ENCODE measurements around the gene MSRB1. TPM values are rescaled to one million over a fixed set of nuclear protein-coding genes. Genes with fewer than 3 reads are reported as not detected.

MSRB1 gene
- total RNA-seq, 1 donor from 2014 or later = 16.6 TPM

- intact Hi-C loops (cut with micrococcal nuclease) = no loop called here
- no peak for TF ChIP-seq CTCF (IDR thresholded peaks at IDR 0.05)
- Mint-ChIP-seq H3K4me1 (no peaks in the 10 kb centered on the region), H3K27ac (no peak overlapping the region), H3K36me3 (ENCODE audit: low read depth) (no peaks in the 10 kb centered on the region), H3K9me3 (no peaks in the 10 kb centered on the region), H3K27me3 (peaks cover 12% of the 10 kb centered on the region), H3K4me3 (no peak overlapping the region)
- ChIA-PET POLR2A (no interaction called here), CTCF (no interaction called here)
- DNase-seq = no peak
- ATAC-seq (ENCODE audit: low read depth) = no peak
Measured at GRCh38 chr16:1890024-1890707, 52.8 kb downstream of the MSRB1 start.

Other genes starting within 250 kb of the MSRB1 start
- 157 and 201 TPM in 2 replicates for gene MAPK8IP3, start 237.0 kb downstream of the MSRB1 start, total RNA-seq
- 54.1 and 57.8 TPM in 2 replicates for gene NME3, start 171.7 kb downstream of the MSRB1 start, total RNA-seq
- gene EME2, start 170.4 kb downstream of the MSRB1 start, total RNA-seq = 37.1 and 49.9 TPM in 2 replicates
- 60.9 and 65.1 TPM in 2 replicates for gene MRPS34, start 170.1 kb downstream of the MSRB1 start, total RNA-seq
- gene SPSB3, start 160.6 kb downstream of the MSRB1 start, total RNA-seq = 36.4 and 40.3 TPM in 2 replicates
- 53.7 and 54.2 TPM in 2 replicates for gene NUBP2, start 160.2 kb downstream of the MSRB1 start, total RNA-seq
- not detected in 2 replicates for gene IGFALS, start 149.5 kb downstream of the MSRB1 start, total RNA-seq
- gene HAGH, start 116.4 kb downstream of the MSRB1 start, total RNA-seq = 19.0 and 19.5 TPM in 2 replicates
- 10.2 and 10.4 TPM in 2 replicates for gene FAHD1, start 116.0 kb downstream of the MSRB1 start, total RNA-seq
- gene MEIOB, start 71.0 kb downstream of the MSRB1 start, total RNA-seq = not detected in 2 replicates
- gene HS3ST6, start 24.8 kb downstream of the MSRB1 start, total RNA-seq = not detected in 2 replicates
- gene RPL3L, start 11.5 kb upstream of the MSRB1 start, total RNA-seq = not detected in 2 replicates
- gene NDUFB10, start 16.3 kb upstream of the MSRB1 start, total RNA-seq = 77.4 and 92.5 TPM in 2 replicates
- gene RPS2, start 21.6 kb upstream of the MSRB1 start, total RNA-seq = 5,116 and 5,913 TPM in 2 replicates
- gene RNF151, start 23.7 kb upstream of the MSRB1 start, total RNA-seq = not detected in 2 replicates
- 41.8 and 44.2 TPM in 2 replicates for gene TBL3, start 28.9 kb upstream of the MSRB1 start, total RNA-seq
- 0.37 and 0.73 TPM in 2 replicates for gene NOXO1, start 38.3 kb upstream of the MSRB1 start, total RNA-seq
- gene GFER, start 41.0 kb upstream of the MSRB1 start, total RNA-seq = 31.6 and 39.4 TPM in 2 replicates
- gene SYNGR3, start 46.8 kb upstream of the MSRB1 start, total RNA-seq = 10.0 and 11.3 TPM in 2 replicates
- gene ZNF598, start 66.6 kb upstream of the MSRB1 start, total RNA-seq = 56.4 and 59.3 TPM in 2 replicates
- gene NPW, start 76.6 kb upstream of the MSRB1 start, total RNA-seq = 1.5 and 1.7 TPM in 2 replicates
- gene NHERF2, start 83.7 kb upstream of the MSRB1 start, total RNA-seq = 0.56 and 0.93 TPM in 2 replicates
- gene NTHL1, start 104.6 kb upstream of the MSRB1 start, total RNA-seq = 10.5 and 11.5 TPM in 2 replicates
- gene TSC2, start 104.8 kb upstream of the MSRB1 start, total RNA-seq = 130 and 139 TPM in 2 replicates
- gene PKD1, start 192.7 kb upstream of the MSRB1 start, total RNA-seq = 58.6 and 84.2 TPM in 2 replicates
- 0.61 TPM in 1 of 2 replicates, not detected in the other for gene RAB26, start 205.4 kb upstream of the MSRB1 start, total RNA-seq
- gene TRAF7, start 212.6 kb upstream of the MSRB1 start, total RNA-seq = 72.7 and 78.1 TPM in 2 replicates

All from activated B cell treated with CpG ODN at 0.5 μM for 24 hours (primary cell).